DLD1 (cell line): Measurements from ENCODE around the gene CAPN13.

Experiments used
- in situ Hi-C: cut with HindIII; loops from 2 replicates; pipeline ENCODE4 v1.10.0; 2017; ENCODE audit warnings: low sequenced_read_pairs

Gene CAPN13

DNA sequence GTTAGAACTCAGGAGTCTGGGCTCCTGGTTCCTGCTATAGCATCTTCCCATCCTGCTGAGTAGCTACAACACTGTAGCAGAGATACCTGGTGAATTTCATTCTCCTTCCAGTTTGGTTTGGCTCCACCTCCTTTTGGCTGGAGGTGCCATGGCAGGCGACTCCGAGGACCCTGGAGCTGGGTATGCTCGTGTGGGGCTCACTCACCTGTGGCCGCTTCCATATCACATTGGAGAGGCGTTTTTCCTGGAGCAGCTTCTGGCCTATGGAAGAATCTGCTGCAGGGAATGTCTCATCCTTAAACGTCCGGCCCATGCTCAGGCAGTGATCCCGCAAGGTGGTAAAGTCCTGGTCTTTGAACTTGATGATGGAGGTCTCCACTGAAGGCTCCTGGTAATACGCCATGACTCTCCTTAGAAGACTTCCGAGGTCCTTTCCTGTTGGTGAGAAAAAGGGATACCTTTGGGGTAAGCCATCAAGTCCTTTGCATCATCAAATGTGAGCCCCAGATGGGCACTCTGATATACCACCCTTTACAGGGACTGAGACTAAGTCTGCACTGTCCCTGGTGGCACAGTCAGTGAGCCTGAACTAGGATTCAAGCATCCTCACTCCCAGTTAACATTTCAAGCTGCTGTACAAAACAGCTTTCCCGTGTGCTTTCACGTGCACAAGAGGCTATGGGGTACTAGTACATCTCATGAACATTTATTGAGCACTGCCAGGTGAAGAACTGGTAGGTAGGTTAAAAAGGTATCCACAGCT, 20.1 kb downstream of the CAPN13 start:
- in situ Hi-C loops, result no loop called here

- in situ Hi-C loops, result no loop called here
Measured at GRCh38 chr2:30784682-30785081, 22.6 kb downstream of the CAPN13 start.

GRCh38 chr2:30781961-30782533, 25.2 kb downstream of the CAPN13 start:
- in situ Hi-C loops, result no loop called here

- in situ Hi-C loops, result no loop called here
Measured at GRCh38 chr2:30781451-30781850, 25.8 kb downstream of the CAPN13 start.

DNA sequence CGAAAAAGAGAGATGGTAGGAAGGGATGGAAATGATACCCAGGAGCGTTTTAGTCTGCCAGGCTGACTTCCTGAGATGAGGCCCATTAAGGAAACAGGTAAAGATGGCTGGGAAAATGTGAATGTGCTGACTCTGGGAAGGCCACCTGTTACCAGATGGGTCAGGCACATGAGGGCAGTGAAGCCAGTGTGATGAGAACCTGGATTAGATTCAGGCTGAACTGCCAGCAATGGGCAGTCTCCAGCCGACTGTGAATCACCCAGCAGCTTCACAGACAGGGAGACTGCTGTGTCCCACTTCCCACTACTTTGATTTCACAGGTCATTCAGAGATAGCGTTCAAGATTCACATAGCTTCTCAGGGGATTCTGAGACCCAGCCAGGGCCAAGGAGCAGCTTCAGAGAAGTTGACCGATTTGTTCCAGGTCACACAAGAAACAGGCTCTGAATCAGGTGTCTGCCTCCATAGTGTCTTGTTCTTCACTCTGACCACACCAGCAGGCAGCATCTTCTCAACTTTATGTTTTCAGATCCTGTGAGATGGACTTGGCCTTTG, 26.4 kb downstream of the CAPN13 start:
- in situ Hi-C loops, result no loop called here

GRCh38 chr2:30778611-30779010, 28.6 kb downstream of the CAPN13 start:
- in situ Hi-C loops, result no loop called here

GRCh38 chr2:30777661-30778505, 29.4 kb downstream of the CAPN13 start:
- in situ Hi-C loops, result no loop called here

- in situ Hi-C loops, result no loop called here
Measured at GRCh38 chr2:30776831-30777635, 30.2 kb downstream of the CAPN13 start.

DNA sequence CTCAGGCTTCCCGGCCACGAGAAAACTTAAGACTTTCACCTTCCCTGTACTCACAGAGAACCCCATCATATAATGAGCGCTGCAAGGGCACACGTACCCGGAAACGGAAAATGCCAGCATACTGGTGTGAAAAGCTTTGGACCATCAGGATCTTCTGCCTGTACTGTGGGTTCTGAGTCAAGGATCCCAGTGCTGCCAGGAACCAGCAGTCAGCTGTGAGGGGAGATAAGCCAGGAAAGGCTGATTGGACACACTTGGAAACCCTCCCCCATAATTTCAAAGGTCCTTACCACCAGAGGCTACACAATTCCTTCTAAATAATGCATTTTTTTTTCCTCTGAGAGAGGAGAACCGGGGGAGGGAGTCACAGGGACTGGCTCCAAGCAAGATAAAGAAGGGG, 31.4 kb downstream of the CAPN13 start:
- in situ Hi-C loops, result no loop called here

GRCh38 chr2:30772021-30772705, 35.1 kb downstream of the CAPN13 start:
- in situ Hi-C loops, result no loop called here

DNA sequence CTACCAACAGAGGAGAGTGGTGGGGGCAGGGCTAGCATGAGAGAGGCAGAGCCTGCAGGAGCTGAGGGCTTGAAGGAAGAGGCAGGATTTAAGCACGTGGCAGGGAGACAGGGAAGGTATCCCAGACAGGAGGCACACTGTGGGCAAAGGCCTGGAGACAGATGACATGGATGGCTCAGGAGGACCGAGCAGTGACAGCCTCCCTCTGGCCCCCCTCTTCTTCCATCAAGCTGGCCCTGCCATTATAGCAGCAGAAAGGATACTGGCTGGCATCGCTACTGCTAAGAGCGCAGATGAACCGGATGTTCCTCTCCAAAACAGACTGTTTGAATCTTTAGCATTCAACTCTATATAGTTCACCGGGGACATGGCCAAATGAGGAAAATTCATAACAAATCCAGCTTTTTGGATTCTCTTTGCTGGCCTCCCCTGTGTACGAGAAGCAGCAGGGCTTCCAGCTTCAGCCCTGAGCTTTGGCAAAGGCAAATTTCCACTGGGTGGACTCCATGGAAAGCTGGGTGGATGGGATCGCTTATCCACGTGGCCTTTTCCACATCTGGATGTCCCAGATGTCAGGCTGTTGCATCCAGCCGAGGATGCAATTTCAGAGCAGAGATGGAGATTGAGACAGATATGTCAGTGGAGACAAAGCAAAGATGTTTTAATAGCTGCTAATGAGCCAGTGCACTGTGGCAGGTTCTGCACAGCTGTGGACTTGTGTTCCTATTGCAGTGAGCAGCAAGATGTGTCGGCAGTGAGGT, 36.2 kb downstream of the CAPN13 start:
- in situ Hi-C loops, result no loop called here

DNA sequence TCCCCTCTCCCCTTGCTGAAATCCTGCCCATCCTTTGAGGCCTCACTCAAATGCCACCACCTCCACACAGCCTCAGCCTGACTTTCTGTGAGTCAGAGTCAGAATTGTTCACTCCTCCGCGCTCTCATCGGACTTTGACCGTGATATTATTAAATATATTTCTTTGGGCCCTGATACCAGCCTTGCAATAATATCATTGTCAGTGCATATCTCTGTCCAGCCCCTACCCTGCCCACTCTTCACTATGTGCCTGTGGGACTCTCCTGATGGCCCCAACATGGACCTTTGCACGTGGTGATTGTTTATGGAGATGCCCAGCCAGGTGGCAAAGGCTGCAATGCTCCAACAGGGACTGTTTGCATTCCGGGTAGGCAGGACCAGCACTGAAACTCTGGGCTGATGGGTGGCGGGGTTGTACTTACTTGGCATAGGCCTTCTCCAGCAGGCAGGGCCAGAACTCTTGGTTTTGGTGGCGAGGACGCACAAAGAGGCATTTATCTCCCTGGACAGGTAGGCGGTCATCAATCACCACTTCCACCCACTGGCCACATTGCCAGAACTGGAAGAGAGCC, 37.3 kb downstream of the CAPN13 start:
- in situ Hi-C loops, result no loop called here

DNA sequence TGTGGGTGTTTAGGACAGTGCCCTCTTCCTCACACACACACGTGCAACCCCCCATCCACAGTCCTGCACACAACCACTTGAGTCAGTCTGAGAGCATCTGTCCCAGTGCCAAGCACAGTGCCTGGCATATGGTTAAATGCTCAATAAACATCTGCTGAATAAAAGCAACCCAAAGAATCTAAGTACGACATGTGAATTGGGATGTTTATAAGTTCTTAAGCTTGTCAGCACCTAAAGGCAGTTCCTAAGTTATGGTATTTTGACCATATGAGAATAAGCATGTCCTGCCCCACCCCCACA, 37.8 kb downstream of the CAPN13 start:
- in situ Hi-C loops, result no loop called here

DNA sequence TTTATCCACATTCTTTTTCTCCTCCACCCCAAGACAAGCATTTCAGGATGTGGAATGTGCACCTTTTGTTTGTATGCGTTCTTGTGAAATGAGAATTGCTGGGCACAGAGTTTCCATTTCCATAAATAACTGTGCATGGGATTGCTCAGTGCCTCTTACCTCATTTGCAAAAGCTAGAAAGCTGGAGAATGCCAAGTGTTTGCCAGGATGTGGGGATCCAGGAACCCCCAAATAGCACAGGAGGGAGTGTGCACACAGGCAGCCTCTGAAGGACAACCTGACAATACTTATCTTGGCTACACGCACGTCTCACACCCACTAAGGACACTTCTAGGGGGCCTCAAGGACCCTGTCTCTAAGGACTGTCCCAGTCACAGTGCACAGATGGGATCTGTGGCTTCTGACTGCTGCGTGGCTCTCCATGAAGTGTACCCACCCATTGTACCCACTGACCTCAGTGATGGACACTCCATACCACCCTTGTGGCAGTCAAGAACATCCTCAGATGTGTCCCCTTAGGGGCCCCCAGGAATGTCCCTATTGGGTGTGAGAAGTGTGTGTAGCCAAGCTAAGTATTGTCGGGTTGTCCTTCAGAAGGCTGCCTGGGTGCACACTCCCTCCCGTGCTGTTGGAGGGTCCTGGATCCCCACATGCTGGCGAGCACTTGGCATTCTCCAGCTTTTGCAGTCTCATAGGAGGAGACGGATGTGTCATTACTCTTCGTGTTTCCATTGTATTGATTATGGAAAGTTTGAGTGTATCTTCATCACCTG, 38.4 kb downstream of the CAPN13 start:
- in situ Hi-C loops, result no loop called here

DNA sequence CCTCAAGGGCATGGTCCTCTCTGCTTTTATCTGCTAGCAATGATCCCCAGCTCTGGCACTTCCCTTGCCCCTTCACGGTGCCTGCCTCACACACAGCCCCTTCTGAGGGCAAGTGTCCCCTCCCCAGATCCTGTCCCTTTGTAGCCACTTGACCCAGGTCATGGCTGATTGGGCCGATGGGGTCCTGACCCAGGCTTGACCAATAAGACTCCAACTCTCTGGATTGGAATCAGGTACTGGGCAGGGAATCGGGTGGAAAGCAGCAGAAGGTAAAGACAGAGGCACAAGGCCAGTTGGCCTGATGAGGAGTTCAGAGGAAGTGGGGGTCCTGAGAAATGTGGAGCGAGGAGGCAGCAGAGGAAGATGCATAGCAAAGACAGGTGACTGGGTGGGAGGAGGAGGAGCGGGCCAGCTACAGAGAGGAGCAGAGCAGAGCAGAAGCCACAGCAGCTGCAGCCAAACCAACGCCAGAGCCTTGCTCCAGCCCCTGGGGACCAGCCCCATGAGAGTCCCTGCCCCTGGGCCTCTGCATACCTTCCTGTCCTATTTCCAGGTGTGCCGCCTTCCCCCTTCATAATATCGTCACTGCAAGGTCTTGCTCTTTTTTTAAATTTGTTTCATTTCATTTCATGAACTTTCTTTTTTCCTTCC, 39.1 kb downstream of the CAPN13 start:
- in situ Hi-C loops, result no loop called here

DNA sequence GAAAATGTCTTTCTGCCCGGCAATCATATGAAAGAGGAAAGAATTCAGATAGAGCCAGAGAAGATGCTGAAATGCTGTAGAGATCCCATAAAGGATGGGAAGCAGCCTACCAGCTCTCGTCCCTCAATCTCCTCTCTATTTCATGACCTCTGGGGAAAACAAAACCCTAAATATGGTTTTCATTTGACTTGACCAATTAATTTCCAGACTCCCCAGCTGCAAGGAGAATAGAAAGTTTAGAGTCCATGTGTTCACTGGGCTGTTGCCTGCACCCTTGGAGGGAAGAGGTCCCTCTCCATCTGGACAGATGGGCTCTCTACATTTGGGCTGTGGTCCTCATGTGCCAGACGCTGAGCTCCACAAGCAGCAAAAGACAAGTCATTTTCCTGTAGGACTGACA, 40.6 kb downstream of the CAPN13 start:
- in situ Hi-C loops, result no loop called here

DNA sequence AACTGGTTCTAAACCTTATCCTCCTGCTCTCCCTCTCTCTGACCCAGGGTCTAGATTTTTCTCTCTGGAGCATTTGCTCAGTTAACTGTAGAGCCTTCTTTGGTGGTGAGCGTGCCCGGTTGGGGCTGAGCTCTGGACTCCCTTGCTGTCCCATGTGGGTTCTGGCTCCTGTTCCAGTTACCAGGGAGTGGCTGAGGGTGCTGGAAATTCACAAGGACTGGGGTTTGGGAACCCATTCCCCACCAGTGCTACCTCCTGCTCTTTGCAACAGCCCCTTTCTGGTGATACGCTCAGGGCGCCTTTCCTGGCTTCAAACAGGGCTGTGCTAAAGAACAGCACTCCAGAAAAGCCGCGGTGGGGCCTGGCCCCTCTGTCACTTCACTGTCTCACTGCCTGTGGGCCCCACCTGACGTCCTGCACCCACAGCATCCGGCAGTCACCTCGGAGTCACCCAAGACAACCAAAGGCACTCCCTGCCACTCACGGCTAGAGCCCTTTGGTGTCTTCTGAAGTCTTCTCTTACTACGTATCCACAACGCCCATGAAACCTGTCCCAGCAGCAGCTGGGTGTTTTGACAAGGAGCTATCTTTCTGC, 41.3 kb downstream of the CAPN13 start:
- in situ Hi-C loops, result no loop called here

DNA sequence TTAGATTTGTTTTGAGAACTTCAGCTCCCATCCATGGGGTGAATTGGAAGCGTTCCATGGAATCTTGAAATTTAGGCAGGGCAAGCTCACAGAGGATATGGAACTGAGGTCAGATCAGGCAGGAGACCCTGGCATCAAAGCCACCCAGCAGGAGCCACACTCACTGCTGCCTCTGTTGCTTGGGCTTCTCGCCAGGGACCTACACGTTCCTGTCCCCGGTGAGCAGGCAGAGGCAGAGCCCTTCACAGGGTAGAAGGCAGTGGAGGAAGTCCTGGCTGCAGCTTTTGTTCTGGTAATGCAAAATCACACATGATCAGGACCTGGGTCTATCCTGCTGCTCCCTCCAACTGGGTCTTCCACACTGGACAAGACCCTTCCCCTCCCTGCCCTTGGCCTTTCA, 42.1 kb downstream of the CAPN13 start:
- in situ Hi-C loops, result no loop called here
